Aorta (tissue), 5 donors: ENCODE measurements around the gene SERPINA3. TPM values are rescaled to one million over a fixed set of nuclear protein-coding genes. Genes with fewer than 3 reads are reported as not detected.

ENCODE experiments used
- ATAC-seq: fragments of 200-7000 bp; cut with Tn5 transposase; one replicate; pipeline ENCODE4 v1.9.1; 2022; ENCODE audit warnings: moderate library complexity; ENCODE audit not compliant: low FRiP score
- DNase-seq, 2 donors: peaks; one replicate each; pipeline ENCODE4 v3.0.0-alpha.2; 2020
- H3K27ac ChIP-seq, 2 donors: one replicate each; pipeline ENCODE4 v1.5.1; 2013; ENCODE audit warnings: low read length in 2 of 2, mild to moderate bottlenecking in 2 of 2, moderate library complexity in 2 of 2, control low read depth in 1 of 2, inconsistent platforms in 1 of 2, low read depth in 1 of 2
- H3K27me3 ChIP-seq, 2 donors: one replicate each; pipeline ENCODE4 v1.6.1; 2013; ENCODE audit warnings: control low read depth in 1 of 2, low read length in 1 of 2, mild to moderate bottlenecking in 1 of 2, moderate library complexity in 1 of 2; ENCODE audit not compliant: insufficient read depth in 2 of 2, control insufficient read depth in 1 of 2
- H3K36me3 ChIP-seq, 2 donors: one replicate each; pipeline ENCODE4 v1.6.1; 2013; ENCODE audit warnings: control low read depth in 1 of 2, low read length in 1 of 2, mild to moderate bottlenecking in 1 of 2; ENCODE audit not compliant: insufficient read depth in 2 of 2, control insufficient read depth in 1 of 2
- H3K4me1 ChIP-seq, 2 donors: one replicate each; pipeline ENCODE4 v1.6.1; 2013; ENCODE audit warnings: low read length in 2 of 2, control low read depth in 1 of 2, mild to moderate bottlenecking in 1 of 2, moderate library complexity in 1 of 2; ENCODE audit not compliant: insufficient read depth in 2 of 2, control insufficient read depth in 1 of 2
- H3K4me3 ChIP-seq, 2 donors: one replicate each; pipeline ENCODE4 v1.5.1; 2013; ENCODE audit warnings: low read length in 2 of 2, control low read depth in 1 of 2, mild to moderate bottlenecking in 1 of 2
- H3K9me3 ChIP-seq: one replicate; pipeline ENCODE4 v1.6.1; 2013; ENCODE audit warnings: mild to moderate bottlenecking, low read length; ENCODE audit not compliant: control insufficient read depth
- WGBS, 2 donors: extraction: QIAGEN DNeasy Blood & Tissue Kit; methylation state at CpG; one replicate each; pipeline ENCODE4 v1.1.7; 2013; 5-methylcytosine and 5-hydroxymethylcytosine counted together
- intact Hi-C, 2 donors: fragments of 100-400 bp; cut with DNase I; formaldehyde crosslinking; loops; one replicate each; pipeline versions ENCODE4 v1.14.2 to v1.15.0; 2022
- polyA plus RNA-seq, 2 donors: library from polyadenylated mRNA; stranded (reverse); fragments of 200-250 nt; gene quantifications; one replicate each; pipeline ENCODE4 v1.2.3, GENCODE V29; 2013
- total RNA-seq, 2 donors: library from RNA; stranded (reverse); fragmentation: NEBNext Ultra II Directional; extraction: Animal tissue kit (Norgen Biotek cat#: 25700); gene quantifications; one replicate each; pipeline ENCODE4 v1.2.1, GENCODE V29; 2021
- donor health status: healthy with polysubstance abuse.
- donor health status: Bipolar disorder and iron deficiency.
- donor health status: DM: no; HTN: no; CAD: no.
- donor health status: DM: no; HTN: no; CAD: no.
- donor health status: DM: yes; HTN: yes; CAD: no.

Gene SERPINA3
- total and polyA plus RNA-seq, 4 donors, result 53.2 to 220 (median 159) TPM

- Histone ChIP-seq H3K36me3 (no peaks in the 10 kb centered on the region), H3K9me3 (peaks cover 8% of the 10 kb centered on the region)
- 72 to 77% methylated on average over 3 of the region's 3 CpGs for WGBS, 2 donors
Measured at GRCh38 chr14:94650444-94650775, 38.2 kb downstream of the SERPINA3 start.

GRCh38 chr14:94650806-94651805, 38.9 kb downstream of the SERPINA3 start:
- H3K9me3 ChIP-seq, result peaks cover 8% of the 10 kb centered on the region
- no peak overlapping the region for H3K4me3 ChIP-seq
- H3K4me1 ChIP-seq, result no peaks in the 10 kb centered on the region
- no peak for DNase-seq
- 66 to 70% methylated on average over 9 of the region's 9 CpGs for WGBS, 2 donors
- intact Hi-C loops, result no loop called here
- H3K36me3 ChIP-seq, result no peaks in the 10 kb centered on the region
- H3K27me3 ChIP-seq, result no peaks in the 10 kb centered on the region
- no peak overlapping the region for H3K27ac ChIP-seq
- no peak for ATAC-seq

More at GRCh38 chr14:94650444-94650775, 38.2 kb downstream of the SERPINA3 start:
- DNase-seq (no peak), ATAC-seq (no peak)
- H3K4me3 ChIP-seq, result no peak overlapping the region
- no peak overlapping the region for H3K27ac ChIP-seq
- H3K27me3 ChIP-seq, result no peaks in the 10 kb centered on the region
- intact Hi-C loops, result no loop called here
- H3K4me1 ChIP-seq, result no peaks in the 10 kb centered on the region

- no peaks in the 10 kb centered on the region for H3K4me1 ChIP-seq
- 86 to 89% methylated on average over 5 of the region's 5 CpGs for WGBS, 2 donors
- DNase-seq, result no peak
Measured at GRCh38 chr14:94653321-94653720, 41.1 kb downstream of the SERPINA3 start.

GRCh38 chr14:94654071-94654861, 42.1 kb downstream of the SERPINA3 start:
- no peak overlapping the region for H3K27ac ChIP-seq
- intact Hi-C loops, result no loop called here
- H3K4me1 ChIP-seq, result no peaks in the 10 kb centered on the region
- H3K4me3 ChIP-seq, result no peak overlapping the region
- no peaks in the 10 kb centered on the region for H3K36me3 ChIP-seq
- DNase-seq, result no peak
- no peaks in the 10 kb centered on the region for H3K27me3 ChIP-seq
- peak; percentile 38 for ATAC-seq
- WGBS, 2 donors, result 51 to 57% methylated on average over 13 of the region's 13 CpGs
- peaks cover 2% of the 10 kb centered on the region for H3K9me3 ChIP-seq

More at GRCh38 chr14:94653321-94653720, 41.1 kb downstream of the SERPINA3 start:
- no peaks in the 10 kb centered on the region for H3K36me3 ChIP-seq
- H3K27me3 ChIP-seq, result no peaks in the 10 kb centered on the region
- ATAC-seq, result no peak
- intact Hi-C loops, result no loop called here
- H3K9me3 ChIP-seq, result peaks cover 5% of the 10 kb centered on the region
- no peak overlapping the region for H3K4me3 ChIP-seq
- no peak overlapping the region for H3K27ac ChIP-seq

GRCh38 chr14:94655169-94655710, 43.0 kb downstream of the SERPINA3 start:
- H3K4me1 ChIP-seq, result no peaks in the 10 kb centered on the region
- H3K4me3 ChIP-seq, result no peak overlapping the region
- no peaks in the 10 kb centered on the region for H3K27me3 ChIP-seq
- 50 to 68% methylated on average over 11 of the region's 11 CpGs for WGBS, 2 donors
- peaks cover under 1% of the 10 kb centered on the region for H3K9me3 ChIP-seq
- ATAC-seq (no peak), DNase-seq (no peak)
- intact Hi-C loops, result no loop called here
- no peak overlapping the region for H3K27ac ChIP-seq
- no peaks in the 10 kb centered on the region for H3K36me3 ChIP-seq

GRCh38 chr14:94656043-94656442, 43.9 kb downstream of the SERPINA3 start:
- no peak for DNase-seq
- H3K36me3 ChIP-seq, result no peaks in the 10 kb centered on the region
- intact Hi-C loops, result no loop called here
- H3K4me3 ChIP-seq, result no peak overlapping the region
- no peak overlapping the region for H3K27ac ChIP-seq
- no peaks in the 10 kb centered on the region for H3K4me1 ChIP-seq
- H3K27me3 ChIP-seq, result peaks cover 0 to 2% of the 10 kb centered on the region in 2 donors
- no peaks in the 10 kb centered on the region for H3K9me3 ChIP-seq
- no peak for ATAC-seq
- WGBS, 2 donors, result 95 to 96% methylated on average over 4 of the region's 4 CpGs

GRCh38 chr14:94659256-94659655, 47.1 kb downstream of the SERPINA3 start:
- Histone ChIP-seq H3K4me1 (no peaks in the 10 kb centered on the region), H3K27ac (no peak overlapping the region), H3K9me3 (peaks cover 4% of the 10 kb centered on the region), H3K4me3 (no peak overlapping the region), H3K27me3 (peaks cover 0 to 5% of the 10 kb centered on the region in 2 donors), H3K36me3 (no peaks in the 10 kb centered on the region)
- intact Hi-C loops, result no loop called here
- DNase-seq (no peak), ATAC-seq (no peak)
- WGBS, 2 donors, result 81 to 92% methylated on average over 1 of the region's 1 CpG

- peaks cover 4% of the 10 kb centered on the region for H3K9me3 ChIP-seq
- H3K36me3 ChIP-seq, result no peaks in the 10 kb centered on the region
- peaks cover 0 to 5% of the 10 kb centered on the region in 2 donors for H3K27me3 ChIP-seq
- H3K27ac ChIP-seq, result no peak overlapping the region
- no peaks in the 10 kb centered on the region for H3K4me1 ChIP-seq
- WGBS, 2 donors, result 80 to 86% methylated on average over 2 of the region's 2 CpGs
- DNase-seq (no peak), ATAC-seq (no peak)
- H3K4me3 ChIP-seq, result no peak overlapping the region
- intact Hi-C loops, result no loop called here
Measured at GRCh38 chr14:94659901-94660300, 47.7 kb downstream of the SERPINA3 start.
